IPS DF 19.7 (cell line): ENCODE data around the gene TTLL11.

Experiments
- DNase-seq: peaks from one replicate; pipeline ENCODE4 v3.0.0-alpha.2; 2013; ENCODE audit warnings: low read depth, low spot score

Gene TTLL11

GRCh38 chr9:121857928-121858327, 235.2 kb downstream of the TTLL11 start:
- DNase-seq = no peak

DNA sequence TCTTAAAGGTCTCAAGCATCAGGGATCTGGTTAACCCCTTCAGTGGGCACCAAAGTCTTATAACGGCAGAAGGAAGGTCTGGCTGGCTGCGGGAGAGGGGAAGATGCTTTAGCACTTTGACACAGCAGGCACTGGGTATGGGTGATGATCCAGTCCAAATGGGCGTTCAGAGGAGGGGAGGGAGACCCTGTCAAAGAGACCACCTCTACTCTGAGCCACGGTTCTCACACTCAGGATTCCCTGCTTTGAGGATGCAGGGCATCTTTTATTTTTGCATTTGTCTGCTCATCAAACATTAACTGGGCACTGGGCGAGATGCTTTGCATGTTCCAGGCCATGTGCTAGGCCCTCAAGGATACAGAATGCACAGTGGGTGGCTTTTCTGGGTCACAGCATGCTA, 237.6 kb downstream of the TTLL11 start:
- DNase-seq = no peak

DNA sequence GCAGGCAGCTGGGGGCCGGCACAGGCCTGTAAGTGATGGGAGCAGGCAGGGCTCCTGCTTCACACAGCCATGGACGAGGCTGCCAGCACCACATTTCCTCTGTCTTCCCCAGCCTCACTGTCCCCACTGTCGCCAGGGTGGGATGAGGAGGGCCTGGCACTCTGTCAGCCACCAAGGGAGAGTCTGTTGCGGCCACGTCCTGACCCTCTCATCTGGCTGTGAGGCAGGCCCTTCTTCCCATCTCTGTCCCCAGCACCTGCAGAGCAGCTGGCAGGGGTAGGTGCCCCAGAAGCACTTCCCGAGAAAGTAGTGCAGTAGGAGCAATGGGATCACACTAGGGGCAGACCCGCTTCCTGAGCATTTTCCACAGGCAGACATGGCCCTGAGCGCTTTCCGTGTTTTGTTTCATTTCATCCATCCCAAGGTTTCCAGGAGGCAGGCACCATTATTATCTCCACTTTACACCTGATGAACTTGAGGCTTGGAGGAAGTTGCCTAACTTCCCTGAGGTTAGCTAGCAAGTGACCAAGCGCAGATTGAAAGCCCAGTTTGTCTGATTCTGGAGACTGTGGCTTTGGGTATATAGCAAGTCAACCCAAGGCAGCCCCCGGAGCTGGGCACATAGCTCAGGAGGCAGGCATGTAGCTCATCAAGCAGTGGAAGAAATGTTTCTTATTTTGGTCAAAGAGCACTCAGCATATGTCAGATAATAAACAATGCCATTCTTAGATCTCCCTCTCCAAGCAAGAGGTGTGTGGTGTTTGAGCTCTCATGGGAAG, 239.3 kb downstream of the TTLL11 start:
- no peak for DNase-seq

DNA sequence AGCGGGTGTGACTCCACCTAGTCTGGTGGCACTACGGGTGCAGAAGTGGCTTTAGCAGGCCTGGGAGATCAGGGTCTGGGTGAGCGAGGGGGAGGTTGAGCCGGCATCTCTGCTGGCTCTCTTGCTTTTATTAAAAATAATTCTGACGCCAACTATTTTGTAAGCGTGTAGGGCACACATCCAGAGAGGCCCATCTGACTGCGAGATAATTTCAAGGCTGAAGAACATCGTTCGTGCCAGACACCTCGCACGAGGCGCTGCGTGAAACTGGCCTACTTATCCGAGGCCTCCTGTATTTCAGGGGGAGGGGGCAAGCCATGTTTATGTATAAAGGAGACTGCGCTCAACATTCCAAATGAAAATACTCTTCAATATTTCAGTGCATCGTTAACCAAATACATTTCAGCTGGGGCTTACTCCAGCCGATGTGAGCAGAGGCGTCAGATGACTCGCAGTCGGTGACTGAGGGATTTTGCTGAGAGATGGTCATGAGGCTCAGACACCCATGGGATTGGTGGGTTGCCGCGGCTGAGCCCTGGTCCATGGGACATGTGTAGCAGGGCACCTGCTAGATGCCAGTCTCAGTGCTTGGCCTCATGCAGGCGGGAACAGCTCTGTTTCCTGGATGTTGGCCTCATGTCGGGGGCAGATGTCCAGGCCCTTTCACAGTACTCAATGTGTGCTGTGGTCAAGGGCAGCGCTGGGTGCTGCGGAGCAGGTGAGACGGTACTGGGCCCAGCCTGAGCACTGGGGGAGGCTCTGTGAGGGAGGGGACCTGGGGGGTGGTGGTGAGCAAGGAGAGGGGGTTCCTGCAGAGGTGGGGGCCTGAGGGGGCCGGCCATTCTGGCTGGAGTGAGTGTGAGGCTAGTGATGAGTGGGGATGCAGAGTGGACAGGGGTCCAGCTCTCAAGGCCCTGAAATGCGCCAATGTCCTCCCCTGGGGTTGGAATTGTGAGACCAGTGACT, 240.2 kb downstream of the TTLL11 start:
- DNase-seq = no peak

GRCh38 chr9:121852241-121852640, 240.9 kb downstream of the TTLL11 start:
- no peak for DNase-seq

GRCh38 chr9:121851641-121852091, 241.4 kb downstream of the TTLL11 start:
- DNase-seq = no peak

DNA sequence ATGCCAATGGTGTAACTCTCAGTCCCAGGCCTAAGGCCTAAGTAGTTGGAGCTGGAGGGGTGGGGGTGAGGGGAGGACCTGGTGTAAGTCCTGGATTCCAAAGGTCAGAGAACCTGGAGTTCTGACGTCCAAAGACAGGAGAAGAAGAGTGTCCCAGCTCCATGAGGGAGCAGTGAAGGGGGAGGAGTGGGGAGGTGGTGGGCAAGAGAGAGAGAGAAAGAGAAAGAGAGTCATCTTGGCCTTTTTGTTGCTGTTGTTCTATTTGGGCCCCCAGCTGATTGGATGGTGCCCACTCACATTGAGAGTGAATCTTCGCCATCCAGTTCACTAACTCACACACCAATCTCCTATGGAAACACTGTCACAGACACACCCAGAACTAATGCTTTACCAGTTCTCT, 242.7 kb downstream of the TTLL11 start:
- no peak for DNase-seq

DNA sequence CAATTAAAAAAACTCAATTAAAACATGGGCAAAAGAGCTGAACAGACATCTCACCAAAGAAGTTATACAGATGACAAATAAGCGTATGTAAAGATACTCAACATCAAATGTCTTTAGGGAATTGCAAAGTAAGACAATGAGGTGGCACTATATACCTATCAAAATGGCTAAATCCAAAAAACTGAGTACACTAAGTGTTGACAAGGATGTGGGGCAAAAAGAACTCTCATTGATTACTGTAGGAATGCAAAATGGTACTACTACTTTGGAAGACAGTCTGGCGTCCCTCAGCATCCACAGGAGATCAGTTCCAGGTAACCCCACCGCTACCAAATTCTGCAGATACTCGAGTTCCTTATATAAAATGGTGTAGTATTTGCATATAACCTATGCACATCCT, 243.6 kb downstream of the TTLL11 start:
- no peak for DNase-seq

- no peak for DNase-seq
Measured at GRCh38 chr9:121844562-121844961, 248.5 kb downstream of the TTLL11 start.

DNA sequence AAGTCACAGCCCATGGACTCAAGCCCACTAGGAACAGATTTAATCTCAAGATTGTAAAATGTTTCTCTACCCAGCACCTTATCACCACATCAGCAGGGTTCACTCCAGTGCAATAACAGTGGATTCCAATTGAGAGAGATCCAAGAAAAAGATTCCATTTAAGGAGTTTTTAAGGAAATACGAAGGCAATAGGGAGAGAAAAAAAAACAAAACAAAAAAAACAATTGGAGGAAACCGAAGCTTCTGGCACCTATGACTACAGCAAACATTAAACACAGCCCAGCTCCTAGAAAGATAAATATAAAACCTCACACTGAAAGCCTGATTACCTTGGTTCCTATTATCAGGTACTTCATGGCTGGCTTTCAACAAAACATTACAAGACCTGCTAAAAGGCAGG, 249.0 kb downstream of the TTLL11 start:
- no peak for DNase-seq

DNA sequence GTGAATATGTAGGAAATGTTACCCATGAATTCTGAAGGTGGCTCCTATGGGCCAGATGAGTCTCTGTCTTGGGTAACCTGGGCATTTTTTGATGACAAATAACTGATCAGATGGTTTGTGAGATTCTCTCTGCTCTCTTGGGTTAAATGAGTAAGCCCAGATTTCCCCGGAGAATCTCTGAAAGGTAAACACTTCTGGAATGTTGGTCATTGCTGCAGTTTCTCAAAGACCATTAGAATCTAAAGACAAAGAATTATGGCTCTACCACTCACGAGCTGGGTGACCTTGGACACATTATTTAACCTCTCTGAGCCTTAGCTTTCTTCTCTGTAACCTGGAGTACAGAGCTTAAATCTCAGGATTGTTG, 250.5 kb downstream of the TTLL11 start:
- DNase-seq = no peak

- no peak for DNase-seq
Measured at GRCh38 chr9:121841771-121842611, 251.1 kb downstream of the TTLL11 start.

DNA sequence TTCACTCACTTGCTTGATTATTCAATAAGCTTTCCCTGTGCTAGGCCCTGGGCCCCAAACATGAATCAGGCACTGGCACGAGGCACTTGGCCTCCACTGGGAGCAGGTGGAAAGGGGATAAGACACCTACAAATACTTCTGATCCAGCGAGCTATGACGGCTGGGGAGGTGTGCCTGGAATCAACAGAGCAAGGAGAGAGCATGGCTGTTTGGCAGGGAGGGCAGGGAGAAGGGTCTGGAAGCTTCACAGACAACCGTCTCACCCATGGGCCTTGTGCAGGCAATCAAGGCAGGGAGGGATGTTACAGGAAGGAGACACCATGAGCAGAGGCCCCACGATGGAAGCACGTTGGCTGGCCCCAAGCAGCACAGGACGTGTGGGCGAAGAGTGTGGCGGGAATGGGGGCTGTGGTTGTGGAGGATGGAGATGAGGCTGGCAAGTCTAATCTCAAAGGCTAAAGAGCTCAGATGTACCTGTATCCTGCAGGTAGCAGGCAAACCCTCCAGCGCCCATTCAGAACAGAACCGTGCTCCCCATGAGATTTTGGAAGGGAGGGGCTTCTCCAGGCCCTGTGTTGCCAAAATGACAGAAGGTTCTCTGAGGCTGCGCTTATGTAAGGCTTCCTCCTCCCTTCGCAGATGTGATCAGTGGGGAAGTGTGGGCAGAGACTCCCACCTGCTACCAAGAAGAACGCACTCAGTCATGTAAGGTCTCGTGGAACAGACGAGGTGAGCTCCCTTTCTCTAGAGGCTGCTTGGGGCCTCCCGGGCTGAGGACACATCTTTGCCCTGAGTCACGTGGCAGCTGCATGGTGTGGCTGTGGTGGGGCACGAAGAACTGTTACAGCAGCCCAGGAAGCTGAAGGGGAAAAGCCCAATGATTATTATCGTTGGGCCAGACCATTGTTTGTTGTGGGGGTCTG, 252.0 kb downstream of the TTLL11 start:
- no peak for DNase-seq

DNA sequence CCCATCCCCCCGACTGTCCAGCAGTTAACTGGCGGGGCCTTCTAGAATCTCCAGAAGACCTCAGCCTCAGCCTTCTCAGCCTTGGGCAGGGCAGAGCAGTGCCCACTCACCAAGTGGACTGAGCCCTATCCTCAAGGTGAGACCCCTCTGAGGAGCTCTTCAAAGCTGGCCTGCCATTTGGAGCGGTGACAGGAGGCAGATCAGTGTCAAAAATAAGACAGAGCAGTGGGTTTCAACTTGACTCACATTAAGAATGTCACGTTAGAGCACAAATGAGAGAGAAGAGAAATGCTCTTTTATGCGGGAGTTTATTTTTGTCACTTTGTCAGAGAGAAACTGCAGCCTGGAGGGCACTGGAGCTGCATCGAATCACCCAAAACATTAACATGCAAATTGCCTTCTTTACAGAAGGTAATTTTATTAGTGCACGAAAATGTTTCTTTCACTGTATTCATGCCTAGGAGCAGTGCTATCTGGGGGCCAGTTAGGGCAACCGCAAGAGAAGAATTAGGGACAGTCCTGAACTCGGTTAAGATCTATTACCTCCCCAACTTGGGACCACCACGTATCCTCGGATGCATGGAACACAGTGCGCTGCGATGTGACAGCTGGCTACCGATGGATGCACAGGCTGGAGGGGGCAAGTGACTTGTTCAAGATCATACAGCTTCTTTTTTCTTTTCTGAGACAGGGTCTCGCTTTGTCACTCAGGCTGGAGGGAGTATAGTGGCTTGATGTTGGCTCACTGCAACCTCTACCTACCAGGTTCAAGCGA, 253.2 kb downstream of the TTLL11 start:
- no peak for DNase-seq

- DNase-seq = no peak
Measured at GRCh38 chr9:121838746-121839669, 254.1 kb downstream of the TTLL11 start.

DNA sequence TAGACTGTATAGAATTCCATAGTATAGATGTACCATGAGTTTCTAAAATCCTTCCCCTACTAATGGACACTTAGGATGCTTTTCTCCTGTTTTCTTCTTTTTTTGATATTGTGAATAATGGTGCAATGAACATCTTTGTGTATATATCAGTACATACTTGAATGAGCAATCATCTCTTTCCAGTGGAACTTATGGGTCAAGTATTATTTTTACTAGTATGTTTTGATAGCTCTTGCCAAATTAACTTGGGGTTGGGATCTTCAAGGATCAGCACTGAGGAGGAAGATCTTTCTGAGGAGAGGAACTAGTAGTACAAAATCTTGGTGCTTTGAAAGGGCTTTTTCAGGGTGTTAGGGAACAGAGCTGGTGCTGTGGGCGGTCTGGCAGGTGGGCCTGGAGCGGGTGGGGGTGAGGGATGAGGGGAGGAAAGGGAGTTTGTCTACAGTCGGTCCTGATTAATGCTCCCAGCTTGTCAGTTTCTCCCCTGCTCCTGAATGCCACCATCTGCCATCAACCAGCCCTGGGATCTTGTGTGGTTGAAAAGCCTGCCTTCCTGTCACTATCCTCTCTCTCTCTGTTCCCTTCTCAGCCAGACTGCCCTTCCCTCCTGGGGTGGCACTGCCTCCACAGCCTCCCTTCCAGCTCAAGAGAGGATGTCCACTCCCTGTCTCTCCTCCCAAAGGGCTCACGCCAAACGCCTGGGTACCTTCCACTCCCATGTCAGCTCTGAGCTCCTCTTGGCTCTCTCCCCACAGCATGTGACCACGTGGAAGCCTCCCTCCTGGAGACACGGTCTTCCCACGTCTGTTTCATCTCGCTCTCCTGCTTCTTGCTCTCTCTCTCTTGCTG, 255.8 kb downstream of the TTLL11 start:
- DNase-seq = no peak

- DNase-seq = no peak
Measured at GRCh38 chr9:121836366-121836885, 256.7 kb downstream of the TTLL11 start.
